ENCODE data around the gene SEPTIN1.

GRCh38 chr16:30351586-30352419 lies 30.6 kb downstream of the SEPTIN1 start:
- TF ChIP-seq, protein P1, sequence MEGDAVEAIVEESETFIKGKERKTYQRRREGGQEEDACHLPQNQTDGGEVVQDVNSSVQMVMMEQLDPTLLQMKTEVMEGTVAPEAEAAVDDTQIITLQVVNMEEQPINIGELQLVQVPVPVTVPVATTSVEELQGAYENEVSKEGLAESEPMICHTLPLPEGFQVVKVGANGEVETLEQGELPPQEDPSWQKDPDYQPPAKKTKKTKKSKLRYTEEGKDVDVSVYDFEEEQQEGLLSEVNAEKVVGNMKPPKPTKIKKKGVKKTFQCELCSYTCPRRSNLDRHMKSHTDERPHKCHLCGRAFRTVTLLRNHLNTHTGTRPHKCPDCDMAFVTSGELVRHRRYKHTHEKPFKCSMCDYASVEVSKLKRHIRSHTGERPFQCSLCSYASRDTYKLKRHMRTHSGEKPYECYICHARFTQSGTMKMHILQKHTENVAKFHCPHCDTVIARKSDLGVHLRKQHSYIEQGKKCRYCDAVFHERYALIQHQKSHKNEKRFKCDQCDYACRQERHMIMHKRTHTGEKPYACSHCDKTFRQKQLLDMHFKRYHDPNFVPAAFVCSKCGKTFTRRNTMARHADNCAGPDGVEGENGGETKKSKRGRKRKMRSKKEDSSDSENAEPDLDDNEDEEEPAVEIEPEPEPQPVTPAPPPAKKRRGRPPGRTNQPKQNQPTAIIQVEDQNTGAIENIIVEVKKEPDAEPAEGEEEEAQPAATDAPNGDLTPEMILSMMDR (IDR thresholded peaks at IDR 0.05): no peak
- TF ChIP-seq POLR2A (IDR thresholded peaks at IDR 0.05): no peak

Data from lower leg skin (tissue), 3 donors.